OCI-LY1 (cell line): ENCODE data around the gene MRPS6.

Experiments
- H2AFZ ChIP-seq: fragments of 200-600 bp; sonication (generic), shearing (Covaris generic); 2 replicates; pipeline ENCODE4 v1.6.0; 2014; ENCODE audit warnings: antibody characterized with exemption, mild to moderate bottlenecking, low read length
- H3F3A ChIP-seq: fragments of 200-600 bp; sonication (generic), shearing (Covaris generic); 2 replicates; pipeline ENCODE4 v1.6.0; 2014; ENCODE audit warnings: mild to moderate bottlenecking, antibody characterized with exemption, low read length, moderate library complexity; ENCODE audit not compliant: insufficient read depth
- H3K27ac ChIP-seq: fragments of 200-600 bp; sonication (generic); 2 replicates; pipeline ENCODE4 v1.5.1; 2014; ENCODE audit warnings: low read length, mixed run types, mild to moderate bottlenecking, low read depth; ENCODE audit not compliant: poor library complexity, severe bottlenecking
- H3K27me3 ChIP-seq: fragments of 200-600 bp; sonication (generic); 2 replicates; pipeline ENCODE4 v1.6.0; 2014; ENCODE audit warnings: antibody characterized with exemption, mild to moderate bottlenecking, low read length, moderate library complexity; ENCODE audit not compliant: insufficient read depth
- H3K36me3 ChIP-seq: fragments of 200-600 bp; sonication (generic); 2 replicates; pipeline ENCODE4 v1.6.1; 2014; ENCODE audit warnings: mild to moderate bottlenecking, antibody characterized with exemption, low read length, moderate library complexity, mixed read lengths; ENCODE audit not compliant: insufficient read depth
- H3K4me1 ChIP-seq: fragments of 200-600 bp; sonication (generic); 2 replicates; pipeline ENCODE4 v1.5.1; 2014; ENCODE audit warnings: mild to moderate bottlenecking, low read length, moderate library complexity; ENCODE audit not compliant: insufficient read depth, severe bottlenecking
- H3K4me2 ChIP-seq: fragments of 200-600 bp; sonication (generic), shearing (Covaris generic); 2 replicates; pipeline ENCODE4 v1.6.1; 2014; ENCODE audit warnings: low read length
- H3K4me3 ChIP-seq: fragments of 200-600 bp; sonication (generic); 2 replicates; pipeline ENCODE4 v1.5.1; 2014; ENCODE audit warnings: low read length, low read depth, mild to moderate bottlenecking, mixed read lengths; ENCODE audit not compliant: poor library complexity, severe bottlenecking
- H3K79me2 ChIP-seq: fragments of 200-600 bp; shearing (Covaris generic); 2 replicates; pipeline ENCODE4 v1.6.1; 2016; ENCODE audit warnings: mixed run types, low read length, mixed read lengths; ENCODE audit not compliant: insufficient read depth
- H3K9ac ChIP-seq: fragments of 200-600 bp; sonication (generic), shearing (Covaris generic); 2 replicates; pipeline ENCODE4 v1.6.1; 2014; ENCODE audit warnings: mild to moderate bottlenecking, low read length, mixed read lengths
- H3K9me2 ChIP-seq: fragments of 200-600 bp; sonication (generic), shearing (Covaris generic); 2 replicates; pipeline ENCODE4 v1.6.1; 2014; ENCODE audit warnings: low read depth, mild to moderate bottlenecking, low read length, mixed read lengths
- H3K9me3 ChIP-seq: fragments of 200-600 bp; shearing (Covaris generic); 2 replicates; pipeline ENCODE4 v1.6.1; 2014; ENCODE audit warnings: low read length, mixed read lengths
- H4K20me1 ChIP-seq: fragments of 200-600 bp; sonication (generic), shearing (Covaris generic); 2 replicates; pipeline ENCODE4 v1.6.0; 2016; ENCODE audit warnings: mild to moderate bottlenecking, low read length; ENCODE audit not compliant: insufficient read depth
- CTCF ChIP-seq: fragments of 200-600 bp; sonication (generic), shearing (Covaris generic); IDR thresholded peaks from 2 replicates; pipeline ENCODE4 v1.5.1; 2017; ENCODE audit warnings: mild to moderate bottlenecking, antibody characterized with exemption, low read length, moderate library complexity, mixed read lengths
- EZH2 ChIP-seq: fragments of 200-600 bp; sonication (generic), shearing (Covaris generic); IDR thresholded peaks from 2 replicates; pipeline ENCODE4 v1.8.0; 2017; ENCODE audit warnings: borderline replicate concordance, mixed run types, mild to moderate bottlenecking, antibody characterized with exemption, low read length, moderate library complexity, mixed read lengths

Gene MRPS6

GRCh38 chr21:34088752-34089151, 15.4 kb downstream of the MRPS6 start:
- H3K9me3 ChIP-seq = no peaks in the 10 kb centered on the region
- no peak overlapping the region for H3K4me3 ChIP-seq
- no peak overlapping the region for H3K9ac ChIP-seq
- no peaks in the 10 kb centered on the region for H3K9me2 ChIP-seq
- peaks cover 34% of the 10 kb centered on the region for H3K4me1 ChIP-seq
- no peak overlapping the region for H3K4me2 ChIP-seq
- H4K20me1 ChIP-seq = no peaks in the 10 kb centered on the region
- no peak overlapping the region for H2AFZ ChIP-seq
- TF ChIP-seq EZH2 (no peak), CTCF (no peak)
- H3K36me3 ChIP-seq = peaks cover 57% of the 10 kb centered on the region
- no peak overlapping the region for H3K27ac ChIP-seq
- H3K79me2 ChIP-seq = peaks cover 100% of the 10 kb centered on the region
- no peaks in the 10 kb centered on the region for H3F3A ChIP-seq
- H3K27me3 ChIP-seq = no peaks in the 10 kb centered on the region

- peaks cover 60% of the 10 kb centered on the region for H3K36me3 ChIP-seq
- peaks cover 34% of the 10 kb centered on the region for H3K4me1 ChIP-seq
- no peak overlapping the region for H3K4me2 ChIP-seq
- TF ChIP-seq EZH2 = no peak
- TF ChIP-seq CTCF = no peak
- H3K27ac ChIP-seq = no peak overlapping the region
- no peaks in the 10 kb centered on the region for H3K27me3 ChIP-seq
- H4K20me1 ChIP-seq = no peaks in the 10 kb centered on the region
- no peak overlapping the region for H2AFZ ChIP-seq
- no peak overlapping the region for H3K4me3 ChIP-seq
- no peak overlapping the region for H3K9ac ChIP-seq
- no peaks in the 10 kb centered on the region for H3K9me3 ChIP-seq
- H3F3A ChIP-seq = no peaks in the 10 kb centered on the region
- peaks cover 98% of the 10 kb centered on the region for H3K79me2 ChIP-seq
- no peaks in the 10 kb centered on the region for H3K9me2 ChIP-seq
These were observed 17.7 kb downstream of the MRPS6 start for GRCh38 chr21:34091032-34091431.

- H3K4me3 ChIP-seq = no peak overlapping the region
These were observed 18.2 kb downstream of the MRPS6 start for GRCh38 chr21:34091607-34092006.

More at GRCh38 chr21:34091607-34092006, 18.2 kb downstream of the MRPS6 start:
- H3K9me2 ChIP-seq = no peaks in the 10 kb centered on the region
- H3K79me2 ChIP-seq = peaks cover 97% of the 10 kb centered on the region
- H3F3A ChIP-seq = no peaks in the 10 kb centered on the region
- no peak overlapping the region for H2AFZ ChIP-seq
- H3K36me3 ChIP-seq = peaks cover 60% of the 10 kb centered on the region
- H3K27me3 ChIP-seq = no peaks in the 10 kb centered on the region
- TF ChIP-seq EZH2 (no peak), CTCF (peak; percentile 44)
- no peak overlapping the region for H3K4me2 ChIP-seq
- no peaks in the 10 kb centered on the region for H3K9me3 ChIP-seq
- no peaks in the 10 kb centered on the region for H4K20me1 ChIP-seq
- no peak overlapping the region for H3K27ac ChIP-seq
- peaks cover 34% of the 10 kb centered on the region for H3K4me1 ChIP-seq
- no peak overlapping the region for H3K9ac ChIP-seq
